ENCODE measurements around the gene CRIP2. TPM values are rescaled to one million over a fixed set of nuclear protein-coding genes. Genes with fewer than 3 reads are reported as not detected.

CRIP2 gene
- total and polyA plus RNA-seq, 2 donors (not counting 3 experiments of a cell fraction or from before 2014, with no cell fraction given) = 322 to 954 TPM

GRCh38 chr14:105437723-105438500, 36.7 kb upstream of the CRIP2 start:
- no peaks in the 10 kb centered on the region for H3K9me3 ChIP-seq (replicated peaks; ENCODE audit: control insufficient read depth, insufficient read depth, low read length)
- TF ChIP-seq GATA2 (IDR thresholded peaks at IDR 0.05; ENCODE audit: insufficient read depth, insufficient read length, low read depth, low read length) (no peak), MAX (IDR thresholded peaks at IDR 0.05; ENCODE audit: insufficient read depth, insufficient read length) (no peak), POLR2AphosphoS5 (IDR thresholded peaks at IDR 0.05; ENCODE audit: insufficient read depth, low read depth, low read length) (no peak), CTCF (IDR thresholded peaks at IDR 0.05; ENCODE audit: extremely low read depth in 1 of 2, insufficient read depth in 1 of 2, low read depth in 1 of 2, low read length in 2 of 2) (no peak), JUN (IDR thresholded peaks at IDR 0.05; ENCODE audit: borderline replicate concordance, insufficient read depth, insufficient read length, low read depth) (no peak), FOS (IDR thresholded peaks at IDR 0.05; ENCODE audit: borderline replicate concordance, insufficient read depth, low read length) (no peak), EZH2 (IDR thresholded peaks at IDR 0.05; ENCODE audit: borderline replicate concordance, low read depth, low read length, severe bottlenecking) (no peak), MYC (IDR thresholded peaks at IDR 0.05; ENCODE audit: low read depth, low read length) (no peak), POLR2A (IDR thresholded peaks at IDR 0.05; ENCODE audit: low read depth, low read length) (no peak)
- BruUV-seq (replicated peaks) = no TSS peak
- intact Hi-C loops (cut with micrococcal nuclease) (no loop called here), dilution Hi-C loops (cut with MboI; ENCODE audit: extremely low pct_ligation_motif_present, low sequenced_read_pairs) (no loop called here)
- H2AFZ ChIP-seq (ENCODE audit: low read depth, low read length) = no peak overlapping the region
- peaks cover 62% of the 10 kb centered on the region for H3K79me2 ChIP-seq (ENCODE audit: control insufficient read depth, insufficient read depth, low read length)
- DNase-seq (ENCODE audit: low read depth, low spot score) (no peak), FAIRE-seq (no peak)
- H4K20me1 ChIP-seq (replicated peaks; ENCODE audit: control insufficient read depth, extremely low read depth, insufficient read depth, low read length) = peaks cover 2% of the 10 kb centered on the region
- H3K4me3 ChIP-seq (replicated peaks in 1 of 3; ENCODE audit: insufficient read depth in 1 of 3, low read depth in 1 of 3, low read length in 3 of 3) = no peak overlapping the region
- no peak overlapping the region for H3K4me2 ChIP-seq (ENCODE audit: insufficient read depth, low read length)
- ChIA-PET CTCF (interaction anchor here (1.2 to 4.7 kb wide), 3 partner anchors 52 to 86 kb away, joined by 3 to 17 read pairs (median 3); no protein-coding TSS in a partner anchor), POLR2A (no interaction called here)
- H3K4me1 ChIP-seq (ENCODE audit: control insufficient read depth, extremely low read depth, insufficient read depth, low read length) = peaks cover 18% of the 10 kb centered on the region
- no peaks in the 10 kb centered on the region for H3K27me3 ChIP-seq (ENCODE audit: control insufficient read depth in 2 of 2, insufficient read depth in 2 of 2, low read length in 2 of 2)
- peaks cover 0 to 32% of the 10 kb centered on the region in 2 experiments for H3K36me3 ChIP-seq (ENCODE audit: control insufficient read depth in 2 of 2, extremely low read depth in 1 of 2, insufficient read depth in 2 of 2, low read length in 2 of 2)
- H3K27ac ChIP-seq (ENCODE audit: insufficient read depth, low read depth, low read length) = no peak overlapping the region
- no peak overlapping the region for H3K9ac ChIP-seq (replicated peaks; ENCODE audit: extremely low read depth, insufficient read depth, low read length)
- H3K9me1 ChIP-seq (replicated peaks; ENCODE audit: control insufficient read depth, extremely low read depth, insufficient read depth, low read length) = no peaks in the 10 kb centered on the region

All from endothelial cell of umbilical vein (primary cell).